Measurements from ENCODE around the gene CEP295NL. TPM values are rescaled to one million over a fixed set of nuclear protein-coding genes. Genes with fewer than 3 reads are reported as not detected.

Gene CEP295NL
- total RNA-seq, 4 donors from 2014 or later: 1.8 to 14.5 (median 3.8) TPM; not detected in 1

DNA sequence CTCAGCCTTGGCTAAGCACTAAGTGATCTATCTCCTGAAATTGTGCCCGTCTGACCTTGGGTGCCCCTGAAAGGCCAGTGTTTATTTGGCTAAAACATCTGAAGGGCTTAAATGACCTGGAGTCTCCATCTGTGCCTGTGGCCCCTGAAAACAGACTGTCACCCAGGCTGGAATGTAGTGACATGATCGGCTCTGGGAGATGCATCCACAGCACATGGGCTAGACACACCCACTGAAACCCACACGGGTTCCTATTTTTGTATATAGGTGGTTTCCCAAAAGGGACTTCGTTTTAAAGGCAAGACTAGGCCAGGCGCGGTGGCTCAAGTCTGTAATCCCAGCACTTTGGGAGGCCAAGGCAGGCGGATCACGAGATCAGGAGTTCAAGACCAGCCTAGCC, 13.5 kb downstream of the CEP295NL start:
- Histone ChIP-seq H3K27me3 (no peaks in the 10 kb centered on the region), H3K4me3 (no peak overlapping the region), H3K36me3 (no peaks in the 10 kb centered on the region), H3K4me1 (peaks cover 12 to 17% of the 10 kb centered on the region in 2 donors), H3K27ac (peak overlapping the region in 1 of 2 donors; percentile 18), H3K9me3 (no peaks in the 10 kb centered on the region)
- intact Hi-C loops (cut with DNase I; ENCODE audit: low total_unique reads): no loop called here
- DNase-seq: no peak
- TF ChIP-seq POLR2A (IDR thresholded peaks at IDR 0.05): no peak
- no peak for TF ChIP-seq CTCF (IDR thresholded peaks at IDR 0.05)

DNA sequence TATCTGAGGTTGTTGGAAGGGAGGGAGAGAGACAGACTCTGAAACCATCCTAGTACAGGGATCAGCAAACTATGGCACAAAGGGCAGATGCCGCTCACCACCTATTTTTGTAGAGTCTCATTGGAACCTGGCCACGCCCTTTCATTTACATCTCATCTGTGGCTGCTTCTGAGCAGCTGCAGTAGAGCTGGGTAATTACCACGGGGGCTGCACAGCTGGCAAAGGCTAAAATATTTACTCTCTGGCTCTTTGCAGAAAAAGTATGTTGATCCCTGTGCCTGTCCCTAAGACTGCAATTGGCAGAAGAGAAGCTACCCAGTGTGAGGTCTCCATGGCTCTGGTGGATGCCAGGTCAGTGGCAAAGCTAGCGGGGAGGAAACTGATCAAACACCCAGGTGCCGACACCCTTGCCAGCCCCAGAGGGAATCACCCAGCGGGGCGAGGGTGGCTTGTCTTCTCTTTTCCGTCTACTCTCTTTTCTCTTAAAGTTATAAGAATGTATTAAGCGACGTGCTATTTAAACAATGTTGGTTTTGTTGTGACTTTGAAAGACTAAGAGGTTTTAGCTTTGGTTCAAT, 14.0 kb downstream of the CEP295NL start:
- no peaks in the 10 kb centered on the region for H3K36me3 ChIP-seq
- no peak for DNase-seq
- peak overlapping the region in 1 of 2 donors; percentile 18 for H3K27ac ChIP-seq
- H3K9me3 ChIP-seq: no peaks in the 10 kb centered on the region
- intact Hi-C loops (cut with DNase I; ENCODE audit: low total_unique reads): no loop called here
- TF ChIP-seq POLR2A (IDR thresholded peaks at IDR 0.05) (no peak), CTCF (IDR thresholded peaks at IDR 0.05) (no peak)
- H3K4me3 ChIP-seq: no peak overlapping the region
- peaks cover 13 to 19% of the 10 kb centered on the region in 2 donors for H3K4me1 ChIP-seq
- no peaks in the 10 kb centered on the region for H3K27me3 ChIP-seq

GRCh38 chr17:78886954-78887353, 16.0 kb downstream of the CEP295NL start:
- TF ChIP-seq CTCF (IDR thresholded peaks at IDR 0.05) (no peak), POLR2A (IDR thresholded peaks at IDR 0.05) (no peak)
- intact Hi-C loops (cut with DNase I; ENCODE audit: low total_unique reads): no loop called here
- peak overlapping the region; percentile 89 to 98 for H3K27ac ChIP-seq
- H3K4me1 ChIP-seq: peaks cover 20 to 29% of the 10 kb centered on the region in 2 donors
- H3K36me3 ChIP-seq: no peaks in the 10 kb centered on the region
- H3K9me3 ChIP-seq: no peaks in the 10 kb centered on the region
- DNase-seq: no peak
- no peaks in the 10 kb centered on the region for H3K27me3 ChIP-seq
- no peak overlapping the region for H3K4me3 ChIP-seq

DNA sequence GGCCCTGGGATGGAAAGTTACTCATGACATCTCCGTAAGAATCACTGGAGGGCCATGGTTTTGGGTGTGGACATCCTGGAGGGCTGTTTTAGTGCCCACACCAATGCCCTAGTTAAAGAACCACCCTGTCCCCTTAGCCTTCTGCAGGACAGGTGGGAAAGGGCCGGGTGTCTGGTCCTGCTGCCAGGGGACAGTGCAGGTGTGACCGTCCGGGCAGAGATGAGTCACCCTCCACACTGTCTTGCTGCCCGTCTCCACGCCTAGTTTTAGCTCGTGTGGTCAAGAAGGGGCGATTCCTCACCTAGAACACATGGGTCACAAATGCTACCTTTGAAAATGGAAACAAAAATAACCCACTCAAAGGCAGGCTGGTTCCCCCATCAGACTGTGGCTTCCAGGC, 17.0 kb downstream of the CEP295NL start:
- Histone ChIP-seq H3K4me1 (peaks cover 20 to 29% of the 10 kb centered on the region in 2 donors), H3K27me3 (no peaks in the 10 kb centered on the region), H3K4me3 (no peak overlapping the region), H3K27ac (peak overlapping the region; percentile 89 to 98), H3K36me3 (no peaks in the 10 kb centered on the region), H3K9me3 (no peaks in the 10 kb centered on the region)
- intact Hi-C loops (cut with DNase I; ENCODE audit: low total_unique reads): no loop called here
- no peak for TF ChIP-seq POLR2A (IDR thresholded peaks at IDR 0.05)
- TF ChIP-seq CTCF (IDR thresholded peaks at IDR 0.05): no peak
- no peak for DNase-seq

DNA sequence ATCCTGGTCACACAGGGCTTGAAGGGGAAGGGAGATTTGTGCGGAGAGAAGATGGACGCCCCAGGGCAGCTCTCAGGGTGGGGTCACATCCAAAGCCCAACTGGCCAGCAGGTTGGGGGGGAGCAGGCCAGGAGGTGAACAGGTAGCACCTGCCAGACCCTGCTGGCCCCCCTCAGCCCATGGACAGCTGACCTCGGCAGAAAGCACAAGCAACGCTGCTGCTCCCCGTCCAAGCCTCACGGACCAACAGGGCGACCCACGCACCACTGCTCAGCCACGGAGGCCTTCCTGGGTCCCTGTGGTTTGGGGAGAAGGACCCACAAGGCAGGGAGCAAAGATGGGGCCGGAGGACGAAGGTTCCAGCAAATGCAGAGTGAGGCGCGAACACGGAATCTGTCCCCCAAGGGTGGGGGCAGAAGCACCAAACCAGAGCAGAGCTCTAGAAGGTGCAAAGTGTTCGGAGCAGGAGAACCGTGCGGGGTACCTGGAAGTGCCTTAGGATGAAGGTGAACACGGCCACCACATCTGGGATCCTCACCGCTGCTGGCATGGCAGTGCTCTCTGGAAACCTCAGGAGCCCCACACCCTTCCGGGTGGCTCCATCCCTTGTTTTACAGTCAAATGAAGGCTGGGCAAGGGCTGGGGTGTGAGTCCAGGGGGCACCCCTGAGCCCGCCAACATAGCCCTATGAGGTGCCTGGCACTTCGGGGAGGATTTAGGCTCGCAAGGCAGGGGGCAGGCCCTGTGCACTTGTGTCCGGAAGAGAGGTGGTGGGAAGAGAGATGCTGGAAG, 17.9 kb downstream of the CEP295NL start:
- Histone ChIP-seq H3K27me3 (no peaks in the 10 kb centered on the region), H3K4me1 (peaks cover 20 to 33% of the 10 kb centered on the region in 2 donors), H3K9me3 (no peaks in the 10 kb centered on the region), H3K36me3 (no peaks in the 10 kb centered on the region), H3K4me3 (no peak overlapping the region), H3K27ac (peak overlapping the region; percentile 89 to 98)
- no peak for DNase-seq
- intact Hi-C loops (cut with DNase I; ENCODE audit: low total_unique reads): no loop called here
- no peak for TF ChIP-seq CTCF (IDR thresholded peaks at IDR 0.05)
- TF ChIP-seq POLR2A (IDR thresholded peaks at IDR 0.05): no peak

All from uterus (tissue), 4 donors.